SU-DHL-6 (cell line): ENCODE measurements around the gene LRP1B.

Experiments
- H2AFZ ChIP-seq: fragments of 200-600 bp; sonication (generic); 2 replicates; pipeline ENCODE4 v1.6.1; 2014; ENCODE audit warnings: low read depth, mild to moderate bottlenecking, moderate library complexity, mixed read lengths, antibody characterized with exemption, low read length; ENCODE audit not compliant: severe bottlenecking
- H3F3A ChIP-seq: fragments of 200-600 bp; shearing (Covaris generic); 2 replicates; pipeline ENCODE4 v1.6.0; 2016; ENCODE audit warnings: antibody characterized with exemption, mild to moderate bottlenecking; ENCODE audit not compliant: insufficient read depth
- H3K27ac ChIP-seq: fragments of 200-600 bp; sonication (generic); 2 replicates; pipeline ENCODE4 v1.5.1; 2016; ENCODE audit warnings: low read depth, mild to moderate bottlenecking, low read length, moderate library complexity, mixed read lengths
- H3K27me3 ChIP-seq: fragments of 200-600 bp; sonication (generic), shearing (Covaris generic); 2 replicates; pipeline ENCODE4 v1.6.0; 2014; ENCODE audit warnings: mild to moderate bottlenecking, low read length
- H3K36me3 ChIP-seq: fragments of 200-600 bp; sonication (generic); 2 replicates; pipeline ENCODE4 v1.6.1; 2014; ENCODE audit warnings: mild to moderate bottlenecking, low read length, mixed read lengths
- H3K4me2 ChIP-seq: fragments of 300-600, 200-600 bp; shearing (Covaris generic), sonication (generic); 2 replicates; pipeline ENCODE4 v1.6.0; 2014; ENCODE audit warnings: low read length, low read depth, mild to moderate bottlenecking; ENCODE audit not compliant: poor library complexity, severe bottlenecking
- H3K4me3 ChIP-seq: fragments of 200-600 bp; sonication (generic); 2 replicates; pipeline ENCODE4 v1.5.1; 2014; ENCODE audit warnings: antibody characterized with exemption, low read length, mild to moderate bottlenecking, mixed read lengths; ENCODE audit not compliant: insufficient read depth, poor library complexity, severe bottlenecking
- H3K79me2 ChIP-seq: fragments of 200-600 bp; sonication (generic); 2 replicates; pipeline ENCODE4 v1.6.1; 2014; ENCODE audit warnings: mild to moderate bottlenecking, low read length, moderate library complexity; ENCODE audit not compliant: insufficient read depth
- H3K9ac ChIP-seq: fragments of 200-600 bp; sonication (generic); 2 replicates; pipeline ENCODE4 v1.7.0; 2014; ENCODE audit warnings: mild to moderate bottlenecking, low read length
- H3K9me2 ChIP-seq: fragments of 200-600 bp; sonication (generic); replicated peaks from 2 replicates; pipeline ENCODE4 v1.6.1; 2014; ENCODE audit warnings: low read length; ENCODE audit not compliant: insufficient read depth
- H3K9me3 ChIP-seq: fragments of 200-600 bp; sonication (generic); 2 replicates; pipeline ENCODE4 v1.6.1; 2014; ENCODE audit warnings: low read length, mixed read lengths; ENCODE audit not compliant: insufficient read depth
- H4K20me1 ChIP-seq: fragments of 200-600 bp; sonication (generic); 2 replicates; pipeline ENCODE4 v1.6.1; 2014; ENCODE audit warnings: low read depth, mild to moderate bottlenecking, antibody characterized with exemption, low read length, moderate library complexity, mixed read lengths
- CTCF ChIP-seq: fragments of 200-600 bp; sonication (generic); IDR thresholded peaks from one replicate; pipeline ENCODE4 v1.5.1; 2017; ENCODE audit warnings: antibody characterized with exemption, mild to moderate bottlenecking, low read length, moderate library complexity; ENCODE audit not compliant: insufficient read depth, poor library complexity, severe bottlenecking
- EZH2phosphoT487 ChIP-seq: fragments of 200-600 bp; sonication (generic), shearing (Covaris generic); conservative IDR thresholded peaks from 2 replicates; pipeline ENCODE4 v1.6.1; 2018; ENCODE audit warnings: mild to moderate bottlenecking, antibody characterized with exemption, low read length, moderate library complexity, mixed read lengths

Gene LRP1B

GRCh38 chr2:142140434-142140845, 9.6 kb upstream of the LRP1B start:
- Histone ChIP-seq H3K9me2 (no peaks in the 10 kb centered on the region), H3K9me3 (no peaks in the 10 kb centered on the region), H3K79me2 (no peaks in the 10 kb centered on the region), H3K27me3 (no peaks in the 10 kb centered on the region), H2AFZ (no peak overlapping the region), H3K36me3 (no peaks in the 10 kb centered on the region), H3K4me2 (no peak overlapping the region), H4K20me1 (no peaks in the 10 kb centered on the region; the same call in 1 of the 2 replicates), H3K27ac (no peak overlapping the region), H3F3A (no peaks in the 10 kb centered on the region), H3K9ac (no peak overlapping the region), H3K4me3 (no peak overlapping the region)
- TF ChIP-seq EZH2phosphoT487 (no peak), CTCF (peak; percentile 49)

- Histone ChIP-seq H3K36me3 (no peaks in the 10 kb centered on the region), H3K9me3 (no peaks in the 10 kb centered on the region), H2AFZ (no peak overlapping the region), H3F3A (no peaks in the 10 kb centered on the region), H3K4me2 (no peak overlapping the region), H3K27me3 (no peaks in the 10 kb centered on the region), H3K27ac (no peak overlapping the region), H3K9me2 (no peaks in the 10 kb centered on the region), H3K4me3 (no peak overlapping the region), H4K20me1 (no peaks in the 10 kb centered on the region; the same call in 1 of the 2 replicates), H3K9ac (no peak overlapping the region), H3K79me2 (no peaks in the 10 kb centered on the region)
- TF ChIP-seq EZH2phosphoT487 (no peak), CTCF (no peak)
Observed at GRCh38 chr2:142139384-142139783, 8.6 kb upstream of the LRP1B start.

- Histone ChIP-seq H3K9me3 (no peaks in the 10 kb centered on the region), H4K20me1 (no peaks in the 10 kb centered on the region; the same call in 1 of the 2 replicates), H3K79me2 (no peaks in the 10 kb centered on the region), H3F3A (no peaks in the 10 kb centered on the region), H2AFZ (no peak overlapping the region), H3K9me2 (no peaks in the 10 kb centered on the region), H3K27me3 (no peaks in the 10 kb centered on the region), H3K4me3 (no peak overlapping the region), H3K9ac (no peak overlapping the region), H3K27ac (no peak overlapping the region), H3K4me2 (no peak overlapping the region), H3K36me3 (no peaks in the 10 kb centered on the region)
- TF ChIP-seq CTCF (no peak), EZH2phosphoT487 (no peak)
Observed at GRCh38 chr2:142136571-142136970, 5.8 kb upstream of the LRP1B start.
